CD4-positive, alpha-beta T cell treated with Interleukin-6 for 4 hours (primary cell): Measurements from ENCODE around the gene HJURP.

ENCODE experiments used
- DNase-seq: peaks from one replicate; pipeline ENCODE4 v3.0.0-alpha.2; 2020; ENCODE audit warnings: mixed read lengths

The HJURP gene

GRCh38 chr2:233830111-233830802 lies 24.1 kb downstream of the HJURP start:
- DNase-seq: no peak

- DNase-seq: no peak
These were observed 24.9 kb downstream of the HJURP start for GRCh38 chr2:233829193-233830110.

- DNase-seq: no peak
These were observed 25.7 kb downstream of the HJURP start for GRCh38 chr2:233828546-233829192.

- no peak for DNase-seq
These were observed 30.0 kb downstream of the HJURP start for GRCh38 chr2:233824373-233824772.

- DNase-seq: no peak
These were observed 30.6 kb downstream of the HJURP start for GRCh38 chr2:233823731-233824121.

GRCh38 chr2:233822781-233823730 lies 31.3 kb downstream of the HJURP start:
- DNase-seq: no peak

GRCh38 chr2:233822101-233822771 lies 32.1 kb downstream of the HJURP start:
- no peak for DNase-seq

- no peak for DNase-seq
These were observed 32.6 kb downstream of the HJURP start for GRCh38 chr2:233821709-233822100.

GRCh38 chr2:233821196-233821595 lies 33.1 kb downstream of the HJURP start:
- DNase-seq: no peak

GRCh38 chr2:233820774-233821105 lies 33.6 kb downstream of the HJURP start:
- DNase-seq: no peak

GRCh38 chr2:233819884-233820773 lies 34.2 kb downstream of the HJURP start:
- DNase-seq: no peak

GRCh38 chr2:233818639-233819621 lies 35.4 kb downstream of the HJURP start:
- DNase-seq: no peak

- no peak for DNase-seq
These were observed 36.2 kb downstream of the HJURP start for GRCh38 chr2:233817995-233818638.

GRCh38 chr2:233817361-233817911 lies 36.9 kb downstream of the HJURP start:
- no peak for DNase-seq

GRCh38 chr2:233816771-233817170 lies 37.6 kb downstream of the HJURP start:
- no peak for DNase-seq

- DNase-seq: no peak
These were observed 38.0 kb downstream of the HJURP start for GRCh38 chr2:233816334-233816733.

GRCh38 chr2:233815861-233816260 lies 38.5 kb downstream of the HJURP start:
- DNase-seq: no peak

GRCh38 chr2:233814056-233814835 lies 40.1 kb downstream of the HJURP start:
- no peak for DNase-seq
